Hepatocyte (in vitro differentiated cells): ENCODE measurements around the gene SLC22A13.

Source experiments
- EZH2 ChIP-seq: fragments of 200-600 bp; sonication (generic); IDR thresholded peaks from 2 replicates; pipeline ENCODE4 v1.6.1; 2016; ENCODE audit warnings: antibody characterized with exemption, mild to moderate bottlenecking, borderline replicate concordance
- EZH2phosphoT487 ChIP-seq: fragments of 200-600 bp; sonication (generic); IDR thresholded peaks from one replicate; pipeline ENCODE4 v1.6.1; 2018; ENCODE audit warnings: antibody characterized with exemption, mild to moderate bottlenecking, low read depth, moderate library complexity; ENCODE audit not compliant: unreplicated experiment, severe bottlenecking
- TF ChIP-seq, protein P1 (sequence below): fragments of 200-600 bp; sonication (generic); IDR thresholded peaks from 2 replicates; pipeline ENCODE4 v1.5.1; 2016; ENCODE audit warnings: antibody characterized with exemption, mild to moderate bottlenecking; ENCODE audit not compliant: poor library complexity

DNA sequence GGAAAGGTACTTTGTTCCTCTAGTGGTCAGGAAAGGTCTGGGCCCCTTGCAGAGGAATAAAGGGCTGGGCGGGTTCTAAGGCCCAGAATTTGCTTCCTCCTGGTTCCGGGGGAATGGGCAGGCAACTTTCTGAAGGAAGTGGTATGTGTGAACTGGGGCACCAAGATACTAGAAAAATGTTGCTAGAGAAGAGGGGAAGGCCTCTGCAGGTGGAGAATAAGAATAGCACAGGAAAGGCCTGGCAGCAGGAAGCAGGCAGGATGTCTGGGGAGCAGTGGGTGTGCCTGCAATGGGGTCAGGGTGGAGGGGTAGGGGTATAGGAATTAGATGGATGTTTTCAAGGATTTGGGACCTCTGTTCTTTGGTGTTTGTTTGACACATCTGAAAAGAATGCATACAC, 2.0 kb downstream of the SLC22A13 start:
- TF ChIP-seq, protein P1, sequence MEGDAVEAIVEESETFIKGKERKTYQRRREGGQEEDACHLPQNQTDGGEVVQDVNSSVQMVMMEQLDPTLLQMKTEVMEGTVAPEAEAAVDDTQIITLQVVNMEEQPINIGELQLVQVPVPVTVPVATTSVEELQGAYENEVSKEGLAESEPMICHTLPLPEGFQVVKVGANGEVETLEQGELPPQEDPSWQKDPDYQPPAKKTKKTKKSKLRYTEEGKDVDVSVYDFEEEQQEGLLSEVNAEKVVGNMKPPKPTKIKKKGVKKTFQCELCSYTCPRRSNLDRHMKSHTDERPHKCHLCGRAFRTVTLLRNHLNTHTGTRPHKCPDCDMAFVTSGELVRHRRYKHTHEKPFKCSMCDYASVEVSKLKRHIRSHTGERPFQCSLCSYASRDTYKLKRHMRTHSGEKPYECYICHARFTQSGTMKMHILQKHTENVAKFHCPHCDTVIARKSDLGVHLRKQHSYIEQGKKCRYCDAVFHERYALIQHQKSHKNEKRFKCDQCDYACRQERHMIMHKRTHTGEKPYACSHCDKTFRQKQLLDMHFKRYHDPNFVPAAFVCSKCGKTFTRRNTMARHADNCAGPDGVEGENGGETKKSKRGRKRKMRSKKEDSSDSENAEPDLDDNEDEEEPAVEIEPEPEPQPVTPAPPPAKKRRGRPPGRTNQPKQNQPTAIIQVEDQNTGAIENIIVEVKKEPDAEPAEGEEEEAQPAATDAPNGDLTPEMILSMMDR = no peak
- TF ChIP-seq EZH2phosphoT487 (no peak), EZH2 (no peak)
